ENCODE data around the gene GRIN3B.

DNA sequence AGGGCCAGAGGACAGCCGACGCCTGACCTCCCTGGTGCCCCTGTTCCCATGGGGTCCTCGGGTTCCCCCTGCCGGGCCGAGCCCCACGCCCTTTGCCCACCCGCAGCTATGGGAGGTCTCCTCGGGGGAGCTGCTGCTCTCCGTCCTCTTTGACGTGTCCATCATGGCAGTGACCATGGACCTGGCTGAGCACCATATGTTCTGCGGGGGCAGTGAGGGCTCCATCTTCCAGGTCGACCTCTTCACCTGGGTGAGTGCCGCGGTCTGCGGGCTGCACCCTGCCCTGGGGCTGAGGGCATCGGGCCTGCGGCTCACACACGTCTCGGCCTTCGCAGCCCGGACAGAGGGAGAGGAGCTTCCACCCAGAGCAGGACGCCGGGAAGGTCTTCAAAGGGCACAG, 9.5 kb upstream of the GRIN3B start:
- TF ChIP-seq CTCF (IDR thresholded peaks at IDR 0.05) = no peak
- no peak for TF ChIP-seq POLR2A (IDR thresholded peaks at IDR 0.05)
- no peak for TF ChIP-seq POLR2AphosphoS5 (IDR thresholded peaks at IDR 0.05)
- no peak for TF ChIP-seq EP300 (IDR thresholded peaks at IDR 0.05)

Data from sigmoid colon (tissue), 4 donors.